ENCODE data around the gene SPA17.
A peak's percentile ranks its signal among the peaks of the same experiment; 100 is the strongest.

The SPA17 gene

GRCh38 chr11:124644426-124645280 lies 29.1 kb upstream of the SPA17 start:
- TF ChIP-seq CTCF (IDR thresholded peaks at IDR 0.05; ENCODE audit: low read depth, low read length, missing control alignments), result peak; percentile 71
- in situ Hi-C loops (cut with HindIII; ENCODE audit: low sequenced_read_pairs), result no loop called here
- DNase-seq (ENCODE audit: low read depth), result peak; percentile 88
- no peak overlapping the region for H3K4me3 ChIP-seq (ENCODE audit: low read depth, low read length)

- no peak for DNase-seq (ENCODE audit: low read depth)
- TF ChIP-seq CTCF (IDR thresholded peaks at IDR 0.05; ENCODE audit: low read depth, low read length, missing control alignments), result no peak
- in situ Hi-C loops (cut with HindIII; ENCODE audit: low sequenced_read_pairs), result no loop called here
- H3K4me3 ChIP-seq (ENCODE audit: low read depth, low read length), result no peak overlapping the region
Measured at GRCh38 chr11:124646148-124646547, 27.6 kb upstream of the SPA17 start.

- H3K4me3 ChIP-seq (ENCODE audit: low read depth, low read length), result no peak overlapping the region
- in situ Hi-C loops (cut with HindIII; ENCODE audit: low sequenced_read_pairs), result no loop called here
- no peak for TF ChIP-seq CTCF (IDR thresholded peaks at IDR 0.05; ENCODE audit: low read depth, low read length, missing control alignments)
- no peak for DNase-seq (ENCODE audit: low read depth)
Measured at GRCh38 chr11:124648610-124649009, 25.1 kb upstream of the SPA17 start.

- in situ Hi-C loops (cut with HindIII; ENCODE audit: low sequenced_read_pairs), result no loop called here
- DNase-seq (ENCODE audit: low read depth), result no peak
- no peak overlapping the region for H3K4me3 ChIP-seq (ENCODE audit: low read depth, low read length)
- TF ChIP-seq CTCF (IDR thresholded peaks at IDR 0.05; ENCODE audit: low read depth, low read length, missing control alignments), result no peak
Measured at GRCh38 chr11:124656774-124657630, 16.7 kb upstream of the SPA17 start.

- in situ Hi-C loops (cut with HindIII; ENCODE audit: low sequenced_read_pairs), result no loop called here
- TF ChIP-seq CTCF (IDR thresholded peaks at IDR 0.05; ENCODE audit: low read depth, low read length, missing control alignments), result no peak
- DNase-seq (ENCODE audit: low read depth), result peak; percentile 42
- no peak overlapping the region for H3K4me3 ChIP-seq (ENCODE audit: low read depth, low read length)
Measured at GRCh38 chr11:124657904-124658303, 15.8 kb upstream of the SPA17 start.

GRCh38 chr11:124658501-124658900 lies 15.2 kb upstream of the SPA17 start:
- DNase-seq (ENCODE audit: low read depth), result no peak
- in situ Hi-C loops (cut with HindIII; ENCODE audit: low sequenced_read_pairs), result no loop called here
- TF ChIP-seq CTCF (IDR thresholded peaks at IDR 0.05; ENCODE audit: low read depth, low read length, missing control alignments), result no peak
- H3K4me3 ChIP-seq (ENCODE audit: low read depth, low read length), result no peak overlapping the region
